ENCODE data around the gene RCOR3.

Gene RCOR3

GRCh38 chr1:211328866-211329475 is 69.8 kb downstream of the RCOR3 start:
- TF ChIP-seq CTCF (conservative IDR thresholded peaks at IDR 0.05) (no peak), ZFX (IDR thresholded peaks at IDR 0.05) (no peak)
- H3K27ac ChIP-seq: no peak overlapping the region

- no peak for TF ChIP-seq ZFX (IDR thresholded peaks at IDR 0.05)
Measured at GRCh38 chr1:211329764-211330201, 70.6 kb downstream of the RCOR3 start.

GRCh38 chr1:211330282-211330936 is 71.2 kb downstream of the RCOR3 start:
- TF ChIP-seq CTCF (conservative IDR thresholded peaks at IDR 0.05) (no peak), ZFX (IDR thresholded peaks at IDR 0.05) (no peak)
- no peak overlapping the region for H3K27ac ChIP-seq

More at GRCh38 chr1:211329764-211330201, 70.6 kb downstream of the RCOR3 start:
- no peak overlapping the region for H3K27ac ChIP-seq

- TF ChIP-seq CTCF (conservative IDR thresholded peaks at IDR 0.05): no peak
- TF ChIP-seq ZFX (IDR thresholded peaks at IDR 0.05): no peak
- H3K27ac ChIP-seq: no peak overlapping the region
Measured at GRCh38 chr1:211331011-211331709, 72.0 kb downstream of the RCOR3 start.

GRCh38 chr1:211332036-211332616 is 73.0 kb downstream of the RCOR3 start:
- TF ChIP-seq CTCF (conservative IDR thresholded peaks at IDR 0.05) (no peak), ZFX (IDR thresholded peaks at IDR 0.05) (no peak)
- no peak overlapping the region for H3K27ac ChIP-seq

GRCh38 chr1:211332830-211333229 is 73.7 kb downstream of the RCOR3 start:
- H3K27ac ChIP-seq: no peak overlapping the region
- TF ChIP-seq CTCF (conservative IDR thresholded peaks at IDR 0.05): no peak
- TF ChIP-seq ZFX (IDR thresholded peaks at IDR 0.05): no peak

GRCh38 chr1:211333906-211334305 is 74.7 kb downstream of the RCOR3 start:
- H3K27ac ChIP-seq: no peak overlapping the region
- TF ChIP-seq ZFX (IDR thresholded peaks at IDR 0.05): no peak
- TF ChIP-seq CTCF (conservative IDR thresholded peaks at IDR 0.05): no peak

All from C4-2B (cell line).